Duodenal mucosa (tissue), 2 donors: ENCODE data around the gene UBL3.

Experiments used
- H3K27ac ChIP-seq: one replicate; pipeline ENCODE4 v1.7.0; 2013; ENCODE audit warnings: low read depth, low read length
- H3K27me3 ChIP-seq, 2 donors: one replicate each; pipeline ENCODE4 v1.7.0; 2013; ENCODE audit warnings: low read length in 2 of 2, control low read depth in 1 of 2; ENCODE audit not compliant: insufficient read depth in 2 of 2, control insufficient read depth in 1 of 2
- H3K36me3 ChIP-seq, 2 donors: one replicate each; pipeline ENCODE4 v1.7.0; 2013; ENCODE audit warnings: low read length in 2 of 2, control low read depth in 1 of 2; ENCODE audit not compliant: insufficient read depth in 2 of 2, control insufficient read depth in 1 of 2
- H3K4me1 ChIP-seq, 2 donors: one replicate each; pipeline ENCODE4 v1.7.0; 2013; ENCODE audit warnings: low read length in 2 of 2, control low read depth in 1 of 2; ENCODE audit not compliant: insufficient read depth in 2 of 2, control insufficient read depth in 1 of 2
- H3K4me3 ChIP-seq, 2 donors: one replicate each; pipeline ENCODE4 v1.7.0; 2013; ENCODE audit warnings: low read length in 2 of 2, low read depth in 1 of 2
- H3K9ac ChIP-seq, 2 donors: one replicate each; pipeline ENCODE4 v1.7.0; 2013; ENCODE audit warnings: low read length in 2 of 2, low read depth in 1 of 2
- H3K9me3 ChIP-seq, 2 donors: one replicate each; pipeline ENCODE4 v1.7.0; 2013; ENCODE audit warnings: low read length in 2 of 2, control low read depth in 1 of 2; ENCODE audit not compliant: control insufficient read depth in 1 of 2

Gene UBL3, protein sequence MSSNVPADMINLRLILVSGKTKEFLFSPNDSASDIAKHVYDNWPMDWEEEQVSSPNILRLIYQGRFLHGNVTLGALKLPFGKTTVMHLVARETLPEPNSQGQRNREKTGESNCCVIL

GRCh38 chr13:29850213-29850898, at the start of gene UBL3:
Gene UBL3, minus strand, starts transcription at chr13:29850617. Its CDS starts 1,079 bp downstream, at chr13:29849538.
- H3K4me3 ChIP-seq = peak within 1 kb of the TSS; percentile 77 to 92
- H3K9ac ChIP-seq = peak within 1 kb of the TSS; percentile 67 to 82
- peaks cover 13 to 20% of the 10 kb centered on the region in 2 donors for H3K4me1 ChIP-seq
- H3K9me3 ChIP-seq = no peaks in the 10 kb centered on the region
- H3K27ac ChIP-seq = peak within 1 kb of the TSS; percentile 95
- H3K36me3 ChIP-seq = no peaks in the 10 kb centered on the region
- H3K27me3 ChIP-seq = no peaks in the 10 kb centered on the region

GRCh38 chr13:29897102-29897501, 46.7 kb upstream of the UBL3 start:
- H3K27ac ChIP-seq = no peak overlapping the region
- peaks cover 8 to 12% of the 10 kb centered on the region in 2 donors for H3K4me1 ChIP-seq
- H3K36me3 ChIP-seq = no peaks in the 10 kb centered on the region
- H3K27me3 ChIP-seq = no peaks in the 10 kb centered on the region
- H3K9ac ChIP-seq = no peak overlapping the region
- no peak overlapping the region for H3K4me3 ChIP-seq
- no peaks in the 10 kb centered on the region for H3K9me3 ChIP-seq

- Histone ChIP-seq H3K27me3 (no peaks in the 10 kb centered on the region), H3K9me3 (no peaks in the 10 kb centered on the region), H3K4me3 (no peak overlapping the region), H3K36me3 (no peaks in the 10 kb centered on the region), H3K4me1 (peaks cover 0 to 6% of the 10 kb centered on the region in 2 donors), H3K9ac (no peak overlapping the region), H3K27ac (no peak overlapping the region)
Measured at GRCh38 chr13:29893438-29893837, 43.0 kb upstream of the UBL3 start.

DNA sequence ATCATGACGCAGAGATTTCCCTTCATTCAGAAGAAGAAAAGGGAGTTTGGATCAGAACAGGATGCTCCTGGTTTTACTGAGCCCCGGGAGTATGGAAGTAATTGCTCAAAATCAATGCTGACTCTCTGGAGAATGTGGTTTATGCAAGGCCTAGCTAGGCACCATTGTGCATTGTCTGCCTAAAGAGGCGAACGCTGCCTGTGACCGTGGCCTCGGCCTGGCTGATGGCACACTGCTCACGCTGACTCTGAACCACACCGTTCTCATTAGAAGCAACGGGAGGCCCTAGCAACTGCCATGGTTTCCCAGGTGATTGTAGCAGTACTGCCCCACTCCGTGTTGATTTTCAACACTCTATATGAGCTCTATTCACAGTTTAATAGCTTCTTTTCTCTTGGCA, 41.7 kb upstream of the UBL3 start:
- H3K27me3 ChIP-seq = no peaks in the 10 kb centered on the region
- H3K27ac ChIP-seq = no peak overlapping the region
- H3K4me3 ChIP-seq = no peak overlapping the region
- peaks cover 0 to 6% of the 10 kb centered on the region in 2 donors for H3K4me1 ChIP-seq
- no peaks in the 10 kb centered on the region for H3K36me3 ChIP-seq
- no peak overlapping the region for H3K9ac ChIP-seq
- H3K9me3 ChIP-seq = no peaks in the 10 kb centered on the region

DNA sequence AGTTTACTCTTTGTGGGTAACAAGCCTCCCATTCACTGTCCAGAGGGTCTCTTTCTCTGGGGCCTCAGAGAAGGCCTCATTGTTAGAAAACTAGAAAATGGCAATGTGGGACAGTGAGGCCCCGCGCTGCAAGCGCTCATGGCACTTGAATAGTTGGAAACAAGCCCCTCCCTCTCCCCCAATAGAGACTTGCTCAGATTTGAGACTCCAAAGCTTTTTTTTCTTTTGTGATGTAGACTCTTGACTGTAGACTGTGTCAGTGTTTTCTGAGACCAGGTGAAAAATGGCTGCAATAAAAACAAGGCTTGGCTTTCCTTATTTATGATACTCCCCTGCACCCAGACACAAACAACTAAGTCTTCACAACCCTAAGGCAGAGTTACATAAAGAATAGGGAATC, 38.7 kb upstream of the UBL3 start:
- H3K4me3 ChIP-seq = no peak overlapping the region
- H3K9ac ChIP-seq = no peak overlapping the region
- no peaks in the 10 kb centered on the region for H3K36me3 ChIP-seq
- no peaks in the 10 kb centered on the region for H3K27me3 ChIP-seq
- no peaks in the 10 kb centered on the region for H3K9me3 ChIP-seq
- H3K4me1 ChIP-seq = peaks cover 0 to 5% of the 10 kb centered on the region in 2 donors
- no peak overlapping the region for H3K27ac ChIP-seq

DNA sequence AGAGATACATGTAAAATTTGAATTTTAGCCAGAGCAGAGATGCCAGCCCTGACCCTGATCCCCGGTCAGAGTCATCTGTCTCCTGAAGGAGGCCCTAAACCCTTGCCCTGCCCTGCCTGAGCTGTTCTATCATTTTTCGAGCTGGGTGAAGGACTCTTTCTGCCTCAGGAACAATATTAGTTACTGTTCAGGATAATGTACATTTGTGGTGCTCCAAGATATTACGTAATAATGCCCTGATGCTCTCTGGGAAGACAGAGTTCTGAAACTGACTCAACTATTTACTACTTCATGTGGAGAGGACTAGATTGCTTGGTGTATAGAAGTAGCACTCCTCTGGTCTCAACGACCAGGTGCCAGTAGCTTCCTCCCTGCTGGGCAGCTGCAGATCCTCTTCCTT, 37.9 kb upstream of the UBL3 start:
- no peak overlapping the region for H3K27ac ChIP-seq
- H3K9me3 ChIP-seq = no peaks in the 10 kb centered on the region
- no peaks in the 10 kb centered on the region for H3K27me3 ChIP-seq
- H3K4me1 ChIP-seq = no peaks in the 10 kb centered on the region
- no peak overlapping the region for H3K4me3 ChIP-seq
- no peak overlapping the region for H3K9ac ChIP-seq
- no peaks in the 10 kb centered on the region for H3K36me3 ChIP-seq

DNA sequence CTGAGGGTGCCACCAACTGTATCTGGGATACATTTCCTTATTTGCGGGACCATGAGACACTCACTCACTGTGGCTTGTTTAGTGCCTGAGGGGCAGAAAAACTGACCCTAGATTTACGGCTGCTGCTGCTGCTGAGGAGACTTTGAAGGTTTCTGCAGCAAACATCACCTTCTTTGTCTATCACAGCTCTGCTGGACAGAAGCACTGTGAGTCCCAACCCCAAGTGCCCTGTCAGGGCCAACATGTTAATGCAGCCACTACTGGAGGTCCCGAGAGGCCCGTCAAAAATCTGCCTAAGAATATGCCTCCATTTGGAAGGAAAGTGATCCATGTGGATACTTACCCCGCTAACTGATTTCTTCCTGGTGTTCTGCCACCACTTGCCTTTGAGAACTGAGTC, 37.3 kb upstream of the UBL3 start:
- no peak overlapping the region for H3K27ac ChIP-seq
- H3K4me3 ChIP-seq = no peak overlapping the region
- H3K27me3 ChIP-seq = no peaks in the 10 kb centered on the region
- no peaks in the 10 kb centered on the region for H3K9me3 ChIP-seq
- H3K4me1 ChIP-seq = peaks cover 0 to 5% of the 10 kb centered on the region in 2 donors
- no peaks in the 10 kb centered on the region for H3K36me3 ChIP-seq
- no peak overlapping the region for H3K9ac ChIP-seq

GRCh38 chr13:29887030-29887557, 36.7 kb upstream of the UBL3 start:
- peaks cover 0 to 7% of the 10 kb centered on the region in 2 donors for H3K4me1 ChIP-seq
- H3K27ac ChIP-seq = no peak overlapping the region
- H3K36me3 ChIP-seq = no peaks in the 10 kb centered on the region
- no peaks in the 10 kb centered on the region for H3K27me3 ChIP-seq
- H3K9me3 ChIP-seq = no peaks in the 10 kb centered on the region
- H3K9ac ChIP-seq = no peak overlapping the region
- H3K4me3 ChIP-seq = no peak overlapping the region

GRCh38 chr13:29886446-29886845, 36.0 kb upstream of the UBL3 start:
- Histone ChIP-seq H3K36me3 (no peaks in the 10 kb centered on the region), H3K9ac (no peak overlapping the region), H3K27me3 (no peaks in the 10 kb centered on the region), H3K9me3 (no peaks in the 10 kb centered on the region), H3K4me3 (no peak overlapping the region), H3K4me1 (peaks cover 3 to 10% of the 10 kb centered on the region in 2 donors), H3K27ac (no peak overlapping the region)

DNA sequence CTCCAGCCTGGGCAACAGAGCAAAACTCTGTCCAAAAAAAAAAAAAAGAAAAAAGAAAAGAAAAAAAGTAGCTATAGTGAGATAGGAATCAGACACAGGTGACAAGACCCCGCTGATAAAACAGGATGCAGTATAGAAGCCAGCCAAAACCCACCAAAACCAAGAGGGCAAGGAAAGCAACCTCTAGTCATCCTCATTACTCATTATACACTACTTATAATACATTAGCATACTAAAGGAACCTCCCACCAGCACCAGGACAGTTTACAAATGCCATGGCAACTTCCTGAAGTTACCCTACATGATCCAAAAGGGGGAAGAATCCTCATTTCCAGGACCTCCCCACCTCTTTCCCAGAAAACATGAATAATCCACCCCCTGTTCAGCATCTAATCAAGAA, 35.6 kb upstream of the UBL3 start:
- no peaks in the 10 kb centered on the region for H3K27me3 ChIP-seq
- no peak overlapping the region for H3K9ac ChIP-seq
- H3K4me3 ChIP-seq = no peak overlapping the region

More for the DNA sequence above, 35.6 kb upstream of the UBL3 start:
- Histone ChIP-seq H3K4me1 (peaks cover 5 to 14% of the 10 kb centered on the region in 2 donors), H3K27ac (no peak overlapping the region), H3K9me3 (no peaks in the 10 kb centered on the region), H3K36me3 (no peaks in the 10 kb centered on the region)
